GM19452 (cell line): Measurements from ENCODE around the gene MIER3.

Experiments
- ATAC-seq: cut with Tn5 transposase; IDR thresholded peaks from one replicate; pipeline ENCODE4 v1.9.1; 2021; ENCODE audit not compliant: unreplicated experiment

The MIER3 gene

GRCh38 chr5:56962286-56962685 is 10.4 kb upstream of the MIER3 start:
- ATAC-seq, result no peak

- ATAC-seq, result no peak
Observed at GRCh38 chr5:56961746-56962145, 9.8 kb upstream of the MIER3 start.

- no peak for ATAC-seq
Observed at GRCh38 chr5:56959326-56959725, 7.4 kb upstream of the MIER3 start.

- no peak for ATAC-seq
Observed at GRCh38 chr5:56958595-56958994, 6.7 kb upstream of the MIER3 start.

GRCh38 chr5:56954262-56954661 is 2.3 kb upstream of the MIER3 start:
- no peak for ATAC-seq

GRCh38 chr5:56951126-56951945 is 587 bp downstream of the MIER3 start:
- peak; percentile 53 for ATAC-seq

DNA sequence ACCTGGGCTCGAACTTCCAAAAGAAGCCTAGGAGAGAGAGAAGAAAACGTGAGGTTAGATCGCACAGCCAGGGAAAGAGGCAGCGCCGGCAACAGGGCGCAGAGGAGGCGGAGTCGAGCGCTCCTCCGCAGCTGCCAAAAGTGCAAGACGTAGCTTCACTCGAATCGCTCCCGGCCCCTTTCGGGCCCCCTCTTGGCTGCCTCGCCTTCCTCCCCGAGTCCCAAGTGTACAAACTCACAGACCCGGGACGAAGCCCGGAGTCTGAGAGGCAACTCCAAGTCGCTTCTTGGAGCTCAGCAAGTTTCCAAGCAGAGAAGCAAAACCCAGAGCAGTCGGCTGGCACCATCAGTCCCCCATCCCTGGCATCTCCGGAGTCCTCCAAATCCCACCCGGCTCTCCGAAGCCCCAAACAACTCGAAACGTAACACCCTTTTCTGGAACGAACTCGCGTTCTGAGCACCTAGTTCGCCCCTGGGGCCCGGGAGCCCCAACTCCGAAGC is 1.2 kb downstream of the MIER3 start:
- peak; percentile 34 for ATAC-seq

GRCh38 chr5:56947052-56947451 is 4.9 kb downstream of the MIER3 start:
- no peak for ATAC-seq

GRCh38 chr5:56941981-56942380 is 9.9 kb downstream of the MIER3 start:
- no peak for ATAC-seq

GRCh38 chr5:56938858-56939257 is 13.1 kb downstream of the MIER3 start:
- ATAC-seq, result no peak

DNA sequence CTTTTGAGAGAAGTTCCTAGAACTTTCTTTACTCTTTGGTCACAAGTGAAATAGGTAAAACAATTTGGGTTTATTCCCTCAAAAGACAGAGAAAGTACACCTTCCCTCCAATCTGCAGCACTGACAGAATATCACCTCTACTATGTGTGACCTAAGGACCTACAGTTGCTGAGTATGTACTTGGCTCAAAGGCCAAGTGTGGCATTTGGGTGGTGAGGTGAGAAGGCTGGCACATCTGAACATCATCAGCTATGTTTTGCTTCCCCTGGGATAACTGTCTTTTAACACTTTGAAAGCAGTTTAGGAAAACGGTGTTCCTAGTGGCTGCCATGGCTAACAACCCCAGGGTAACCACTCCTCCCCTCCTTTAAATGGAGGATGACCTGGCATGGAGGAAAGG is 17.6 kb downstream of the MIER3 start:
- ATAC-seq, result no peak

DNA sequence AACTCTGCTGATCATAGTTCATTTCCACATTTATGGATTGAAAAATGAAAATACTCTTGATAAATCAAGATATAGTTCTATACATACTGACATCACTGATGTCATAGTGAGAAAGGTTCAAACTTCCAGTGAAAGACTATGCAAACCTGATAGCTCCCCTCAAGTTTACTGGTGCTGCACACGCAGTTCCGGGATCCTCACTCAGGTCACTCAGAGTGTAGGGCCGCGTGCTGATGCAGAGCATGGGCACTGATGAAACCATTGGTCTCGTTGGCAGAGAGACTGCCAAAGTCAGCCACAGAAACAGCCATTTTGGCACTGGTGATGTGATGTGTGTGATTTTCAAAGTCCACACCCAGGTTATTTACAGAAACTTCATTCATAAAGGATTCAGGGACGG is 29.0 kb downstream of the MIER3 start:
- no peak for ATAC-seq

DNA sequence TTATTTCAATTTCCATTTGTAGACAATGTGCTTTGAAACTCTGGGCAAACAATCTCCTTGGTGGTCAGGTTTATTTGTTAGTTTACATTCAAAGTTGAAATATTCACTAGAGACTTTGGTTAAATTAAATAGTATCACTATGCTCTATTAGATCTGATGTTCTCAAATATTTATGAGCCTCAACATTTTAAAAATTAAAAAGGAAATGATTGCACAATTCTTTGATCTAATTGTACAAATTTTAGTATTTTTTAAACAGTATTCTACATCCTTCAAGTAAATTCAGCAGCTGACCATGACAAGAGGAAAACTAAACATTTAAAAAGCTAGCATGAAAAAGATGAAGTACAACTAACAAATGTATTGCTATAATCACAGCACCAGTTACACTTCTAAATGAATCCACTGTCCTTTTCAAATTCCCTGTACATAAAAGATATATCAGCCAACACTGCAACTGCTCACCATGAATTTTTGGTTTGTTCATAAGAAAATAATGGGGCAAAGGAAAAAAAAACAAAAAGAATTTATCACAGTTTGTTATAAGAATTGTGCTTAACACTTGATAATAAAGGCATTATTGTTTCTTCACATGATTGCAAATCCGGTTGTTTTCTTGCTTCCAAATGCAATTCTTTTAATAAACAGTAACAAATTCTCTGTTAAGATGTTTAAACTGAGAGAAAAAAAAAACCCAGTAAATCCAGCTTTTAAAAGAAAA is 31.8 kb downstream of the MIER3 start:
- ATAC-seq, result no peak

GRCh38 chr5:56918054-56918453 is 33.9 kb downstream of the MIER3 start:
- no peak for ATAC-seq

GRCh38 chr5:56917534-56917933 is 34.4 kb downstream of the MIER3 start:
- ATAC-seq, result no peak

GRCh38 chr5:56914678-56915077 is 37.2 kb downstream of the MIER3 start:
- no peak for ATAC-seq

GRCh38 chr5:56913766-56914165 is 38.2 kb downstream of the MIER3 start:
- ATAC-seq, result no peak

GRCh38 chr5:56910210-56910965 is 41.5 kb downstream of the MIER3 start:
- peak; percentile 32 for ATAC-seq

DNA sequence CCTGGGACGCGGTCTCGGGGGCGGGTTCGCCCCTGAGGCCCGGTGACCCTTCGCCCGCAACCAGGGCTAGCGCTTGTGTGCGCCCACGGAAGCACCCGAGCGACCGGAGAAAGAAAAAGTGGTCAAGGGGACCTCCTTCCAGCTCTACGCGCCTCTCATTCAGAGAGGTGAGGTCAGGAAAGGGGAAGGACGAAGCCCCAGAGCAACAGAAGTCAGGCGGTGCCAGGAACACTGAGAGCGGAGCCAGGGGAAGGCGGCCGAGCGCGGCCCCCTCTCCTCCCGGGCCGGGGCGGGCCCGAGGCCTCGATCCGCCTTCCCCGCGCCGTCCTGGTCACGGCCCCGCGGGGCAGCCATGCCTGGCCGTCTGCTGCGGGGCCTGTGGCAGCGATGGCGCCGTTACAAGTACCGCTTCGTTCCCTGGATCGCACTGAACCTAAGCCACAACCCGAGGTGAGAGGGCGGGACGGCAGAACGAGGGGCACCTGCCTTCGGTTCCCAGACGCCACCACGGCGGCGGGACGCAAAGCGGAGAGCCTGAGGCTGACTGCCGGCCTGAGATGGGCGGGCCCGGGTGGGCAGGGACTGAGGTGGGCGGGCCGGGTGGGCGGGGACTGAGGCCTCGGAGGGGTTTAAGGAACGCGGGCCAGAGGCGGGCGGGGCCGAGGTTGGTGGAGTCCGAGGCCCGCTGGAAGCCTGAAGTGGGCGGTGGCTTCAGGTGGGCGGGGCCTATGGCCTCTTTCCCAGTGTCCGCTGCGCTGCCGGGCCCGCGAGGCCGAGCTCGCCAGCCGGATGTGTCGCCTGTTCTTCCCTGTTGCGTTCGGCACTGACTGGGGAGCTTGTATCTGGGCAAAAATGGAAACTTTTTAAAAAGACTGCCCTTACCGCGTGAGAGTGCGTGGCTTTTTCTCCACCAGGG is 42.4 kb downstream of the MIER3 start, which contains the start of gene SETD9:
TSS of gene SETD9 (plus strand) at position 303 of the 916 bp plus-strand sequence. CDS start at position 353, 50 bp downstream.
- ATAC-seq, result peak; percentile 85

DNA sequence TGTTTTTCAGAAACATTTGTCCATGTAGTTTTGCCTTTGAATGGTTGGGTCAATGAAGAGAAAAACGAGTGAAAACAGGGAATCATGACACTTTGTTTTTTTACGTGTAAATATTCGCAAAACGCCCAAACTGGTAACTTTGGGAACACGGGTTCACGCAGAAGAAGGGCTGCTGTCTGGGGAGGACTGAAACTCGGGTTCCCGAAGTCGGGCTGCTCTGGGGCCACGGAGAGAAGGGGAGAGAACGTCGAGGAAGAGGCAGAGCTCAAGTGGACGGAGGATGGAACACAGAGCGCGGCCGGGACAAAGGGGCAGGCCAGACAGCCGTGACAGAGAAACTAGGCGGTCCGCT is 43.0 kb downstream of the MIER3 start:
- ATAC-seq, result peak; percentile 41
